ENCODE measurements around the gene KCNMA1.

The KCNMA1 gene

GRCh38 chr10:77631241-77631640 lies 6.4 kb downstream of the KCNMA1 start:
- peaks cover 0 to 18% (median 8%) of the 10 kb centered on the region in 11 experiments; a peak in 9 of 22 replicates for H3K9me3 ChIP-seq (replicated peaks in 1 of 11)
- TF ChIP-seq Cebpa-rat (IDR thresholded peaks at IDR 0.05) = no peak
- no peak overlapping the region for H3K4me3 ChIP-seq
- peaks cover 30 to 38% (median 32%) of the 10 kb centered on the region in 11 experiments for H3K27me3 ChIP-seq
- H3K36me3 ChIP-seq = peaks cover 0 to 34% (median 0%) of the 10 kb centered on the region in 11 experiments; a peak in 2 of 22 replicates
- no peak overlapping the region for H3K9ac ChIP-seq
- H4K20me1 ChIP-seq = peaks cover 0 to 100% (median 4%) of the 10 kb centered on the region in 11 experiments; a peak in 8 of 22 replicates
- H3K27ac ChIP-seq = no peak overlapping the region
- H3K4me2 ChIP-seq = no peak overlapping the region; a peak in 1 of 22 replicates
- peaks cover under 1 to 45% (median 21%) of the 10 kb centered on the region in 10 experiments; a peak in 18 of 20 replicates for H3K4me1 ChIP-seq

- H3K27me3 ChIP-seq = peaks cover 22 to 30% (median 25%) of the 10 kb centered on the region in 11 experiments
- H3K4me1 ChIP-seq = peaks cover 8 to 46% (median 27%) of the 10 kb centered on the region in 10 experiments
- no peak overlapping the region for H3K4me3 ChIP-seq
- H3K4me2 ChIP-seq = peak overlapping the region in 1 of 11 experiments; percentile 33; a peak in 2 of 22 replicates
- no peak overlapping the region for H3K27ac ChIP-seq
- H4K20me1 ChIP-seq = peaks cover 0 to 100% (median 0%) of the 10 kb centered on the region in 11 experiments; a peak in 3 of 22 replicates
- peaks cover 0 to 18% (median 8%) of the 10 kb centered on the region in 11 experiments; a peak in 9 of 22 replicates for H3K9me3 ChIP-seq (replicated peaks in 1 of 11)
- no peak overlapping the region for H3K9ac ChIP-seq
- no peak for TF ChIP-seq Cebpa-rat (IDR thresholded peaks at IDR 0.05)
- peaks cover 0 to 34% (median 0%) of the 10 kb centered on the region in 11 experiments; a peak in 2 of 22 replicates for H3K36me3 ChIP-seq
These were observed 7.1 kb downstream of the KCNMA1 start for GRCh38 chr10:77630507-77630848.

GRCh38 chr10:77629775-77630506 lies 7.7 kb downstream of the KCNMA1 start:
- Histone ChIP-seq H3K9ac (no peak overlapping the region), H3K27me3 (peaks cover 17 to 25% (median 19%) of the 10 kb centered on the region in 11 experiments), H4K20me1 (peaks cover 0 to 98% (median 0%) of the 10 kb centered on the region in 11 experiments; a peak in 2 of 22 replicates), H3K27ac (no peak overlapping the region), H3K9me3 (replicated peaks in 1 of 11) (peaks cover 0 to 18% (median 8%) of the 10 kb centered on the region in 11 experiments; a peak in 9 of 22 replicates), H3K4me3 (no peak overlapping the region), H3K36me3 (peaks cover 0 to 34% (median 0%) of the 10 kb centered on the region in 11 experiments; a peak in 2 of 22 replicates), H3K4me1 (peaks cover 14 to 49% (median 32%) of the 10 kb centered on the region in 10 experiments), H3K4me2 (peak overlapping the region in 2 of 11 experiments; percentile 2 to 33; a peak in 3 of 22 replicates)
- TF ChIP-seq Cebpa-rat (IDR thresholded peaks at IDR 0.05) = no peak

- Histone ChIP-seq H3K4me3 (no peak overlapping the region), H3K4me1 (peaks cover 16 to 49% (median 41%) of the 10 kb centered on the region in 10 experiments), H3K4me2 (no peak overlapping the region; a peak in 2 of 22 replicates), H3K27ac (no peak overlapping the region), H3K9ac (no peak overlapping the region), H4K20me1 (peaks cover 0 to 90% (median 0%) of the 10 kb centered on the region in 11 experiments; a peak in 2 of 22 replicates), H3K36me3 (peaks cover 0 to 26% (median 0%) of the 10 kb centered on the region in 11 experiments; a peak in 2 of 22 replicates), H3K27me3 (peaks cover 8 to 17% (median 11%) of the 10 kb centered on the region in 11 experiments), H3K9me3 (replicated peaks in 1 of 11) (peaks cover 0 to 18% (median 8%) of the 10 kb centered on the region in 11 experiments; a peak in 9 of 22 replicates)
- no peak for TF ChIP-seq Cebpa-rat (IDR thresholded peaks at IDR 0.05)
These were observed 8.5 kb downstream of the KCNMA1 start for GRCh38 chr10:77628906-77629730.

- no peak overlapping the region for H3K27ac ChIP-seq
- H3K4me2 ChIP-seq = peak overlapping the region; percentile 3 to 83 (median 58); a peak in 18 of 22 replicates
- no peaks in the 10 kb centered on the region for H3K27me3 ChIP-seq
These were observed 11.2 kb downstream of the KCNMA1 start for GRCh38 chr10:77626266-77626935.

GRCh38 chr10:77625379-77625778 lies 12.2 kb downstream of the KCNMA1 start:
- Histone ChIP-seq H3K27ac (no peak overlapping the region), H3K9me3 (replicated peaks in 1 of 11) (peaks cover 0 to 8% (median 3%) of the 10 kb centered on the region in 11 experiments; a peak in 7 of 22 replicates), H3K36me3 (peaks cover 0 to 3% (median 0%) of the 10 kb centered on the region in 11 experiments; a peak in 1 of 22 replicates), H3K9ac (no peak overlapping the region), H3K4me3 (no peak overlapping the region), H3K4me2 (peak overlapping the region in 10 of 11 experiments; percentile 3 to 83 (median 53); a peak in 18 of 22 replicates), H3K4me1 (peaks cover 50 to 85% (median 75%) of the 10 kb centered on the region in 10 experiments), H3K27me3 (no peaks in the 10 kb centered on the region), H4K20me1 (peaks cover 0 to 82% (median 0%) of the 10 kb centered on the region in 11 experiments; a peak in 2 of 22 replicates)
- TF ChIP-seq Cebpa-rat (IDR thresholded peaks at IDR 0.05) = no peak

More at GRCh38 chr10:77626266-77626935, 11.2 kb downstream of the KCNMA1 start:
- Histone ChIP-seq H3K9me3 (replicated peaks in 1 of 11) (peaks cover 0 to 18% (median 8%) of the 10 kb centered on the region in 11 experiments; a peak in 9 of 22 replicates), H3K36me3 (peaks cover 0 to 8% (median 0%) of the 10 kb centered on the region in 11 experiments; a peak in 2 of 22 replicates), H3K4me3 (no peak overlapping the region), H3K9ac (no peak overlapping the region), H4K20me1 (peaks cover 0 to 82% (median 0%) of the 10 kb centered on the region in 11 experiments; a peak in 2 of 22 replicates), H3K4me1 (peaks cover 41 to 76% (median 65%) of the 10 kb centered on the region in 10 experiments)
- TF ChIP-seq Cebpa-rat (IDR thresholded peaks at IDR 0.05) = no peak

- H3K4me2 ChIP-seq = peak overlapping the region; percentile 57 to 90 (median 72)
- H3K9me3 ChIP-seq (replicated peaks in 1 of 11) = no peaks in the 10 kb centered on the region
- peak overlapping the region in 7 of 11 experiments; percentile 14 to 48 (median 31); a peak in 12 of 22 replicates for H3K27ac ChIP-seq
- no peaks in the 10 kb centered on the region; a peak in 1 of 22 replicates for H3K36me3 ChIP-seq
- H3K27me3 ChIP-seq = no peaks in the 10 kb centered on the region
- peak overlapping the region in 6 of 10 experiments; percentile 18 to 45 (median 41); a peak in 10 of 20 replicates for H3K4me3 ChIP-seq
- peaks cover 0 to 82% (median 0%) of the 10 kb centered on the region in 11 experiments; a peak in 2 of 22 replicates for H4K20me1 ChIP-seq
- H3K4me1 ChIP-seq = peaks cover 60 to 89% (median 82%) of the 10 kb centered on the region in 10 experiments
- peak overlapping the region in 5 of 11 experiments; percentile 11 to 60 (median 28); a peak in 7 of 22 replicates for H3K9ac ChIP-seq
- TF ChIP-seq Cebpa-rat (IDR thresholded peaks at IDR 0.05) = no peak
These were observed 14.7 kb downstream of the KCNMA1 start for GRCh38 chr10:77622889-77623291.

Measured in BLaER1 treated with 17β-estradiol and CSF1 and Interleukin-3, amounts not matched to agents 10 nM and 100 nM (cell line).